BE2C (cell line): ENCODE results near the gene ALPL.
"Not testable (repeated sequence)": the region's sequence is repeated elsewhere in the genome, so short reads cannot be mapped to it uniquely, and the experiment has no call there.

Experiments used
- DNase-seq: peaks from one replicate; pipeline ENCODE4 v3.0.0-alpha.2; 2020
- H3K27me3 ChIP-seq: fragments of 250-450 bp; sonication (Bioruptor Pico); 2 replicates; pipeline ENCODE4 v1.5.1; 2020; ENCODE audit warnings: mild to moderate bottlenecking
- H3K36me3 ChIP-seq: fragments of 250-450 bp; sonication (Bioruptor Pico); 2 replicates; pipeline ENCODE4 v1.5.1; 2020; ENCODE audit warnings: mild to moderate bottlenecking
- H3K4me1 ChIP-seq: fragments of 250-450 bp; sonication (Bioruptor Pico); 2 replicates; pipeline ENCODE4 v1.5.1; 2020
- H3K4me3 ChIP-seq: 2 replicates; pipeline ENCODE4 v1.5.1; 2011; ENCODE audit warnings: low read depth, low read length
- H3K9me3 ChIP-seq: fragments of 250-450 bp; sonication (Bioruptor Pico); 2 replicates; pipeline ENCODE4 v1.5.1; 2020
- CTCF ChIP-seq: IDR thresholded peaks from 2 replicates; pipeline ENCODE4 v1.5.1; 2012; ENCODE audit warnings: mild to moderate bottlenecking, low read depth, low read length

The ALPL gene

GRCh38 chr1:21514245-21514644 is 5.0 kb downstream of the ALPL start:
- Histone ChIP-seq H3K9me3 (no peaks in the 10 kb centered on the region), H3K27me3 (no peaks in the 10 kb centered on the region), H3K4me3 (no peak overlapping the region), H3K4me1 (no peaks in the 10 kb centered on the region), H3K36me3 (no peaks in the 10 kb centered on the region)
- no peak for DNase-seq
- TF ChIP-seq CTCF = no peak

GRCh38 chr1:21517161-21517589 is 8.0 kb downstream of the ALPL start:
- H3K27me3 ChIP-seq = no peaks in the 10 kb centered on the region
- no peak for TF ChIP-seq CTCF

GRCh38 chr1:21517660-21518480 is 8.6 kb downstream of the ALPL start:
- no peak for TF ChIP-seq CTCF
- H3K9me3 ChIP-seq = no peaks in the 10 kb centered on the region
- H3K36me3 ChIP-seq = no peaks in the 10 kb centered on the region
- H3K4me1 ChIP-seq = no peaks in the 10 kb centered on the region
- no peak overlapping the region for H3K4me3 ChIP-seq
- DNase-seq = no peak
- H3K27me3 ChIP-seq = no peaks in the 10 kb centered on the region

More at GRCh38 chr1:21517161-21517589, 8.0 kb downstream of the ALPL start:
- DNase-seq = no peak
- Histone ChIP-seq H3K4me3 (no peak overlapping the region), H3K9me3 (no peaks in the 10 kb centered on the region), H3K4me1 (no peaks in the 10 kb centered on the region), H3K36me3 (no peaks in the 10 kb centered on the region)

GRCh38 chr1:21518774-21519455 is 9.7 kb downstream of the ALPL start:
- Histone ChIP-seq H3K9me3 (no peaks in the 10 kb centered on the region), H3K27me3 (no peaks in the 10 kb centered on the region), H3K4me3 (no peak overlapping the region), H3K36me3 (no peaks in the 10 kb centered on the region), H3K4me1 (no peaks in the 10 kb centered on the region)
- no peak for TF ChIP-seq CTCF
- no peak for DNase-seq

- not testable (repeated sequence) for H3K4me1 ChIP-seq, H3K4me3 ChIP-seq, H3K9me3 ChIP-seq, DNase-seq, H3K36me3 ChIP-seq, H3K27me3 ChIP-seq
These were observed 10.4 kb downstream of the ALPL start for GRCh38 chr1:21519486-21520070.

GRCh38 chr1:21520899-21521716 is 11.9 kb downstream of the ALPL start:
- H3K4me1 ChIP-seq = no peaks in the 10 kb centered on the region
- no peaks in the 10 kb centered on the region for H3K27me3 ChIP-seq
- H3K9me3 ChIP-seq = no peaks in the 10 kb centered on the region
- DNase-seq = no peak
- no peak overlapping the region for H3K4me3 ChIP-seq
- TF ChIP-seq CTCF = no peak
- H3K36me3 ChIP-seq = no peaks in the 10 kb centered on the region
